LNCAP (cell line): ENCODE results near the gene MICALL2.

Experiments used
- TF ChIP-seq, protein P1 (sequence below): fragments of 450-650 bp; IDR thresholded peaks from 2 replicates; pipeline ENCODE4 v1.5.1; 2017; ENCODE audit warnings: mild to moderate bottlenecking

The MICALL2 gene

DNA sequence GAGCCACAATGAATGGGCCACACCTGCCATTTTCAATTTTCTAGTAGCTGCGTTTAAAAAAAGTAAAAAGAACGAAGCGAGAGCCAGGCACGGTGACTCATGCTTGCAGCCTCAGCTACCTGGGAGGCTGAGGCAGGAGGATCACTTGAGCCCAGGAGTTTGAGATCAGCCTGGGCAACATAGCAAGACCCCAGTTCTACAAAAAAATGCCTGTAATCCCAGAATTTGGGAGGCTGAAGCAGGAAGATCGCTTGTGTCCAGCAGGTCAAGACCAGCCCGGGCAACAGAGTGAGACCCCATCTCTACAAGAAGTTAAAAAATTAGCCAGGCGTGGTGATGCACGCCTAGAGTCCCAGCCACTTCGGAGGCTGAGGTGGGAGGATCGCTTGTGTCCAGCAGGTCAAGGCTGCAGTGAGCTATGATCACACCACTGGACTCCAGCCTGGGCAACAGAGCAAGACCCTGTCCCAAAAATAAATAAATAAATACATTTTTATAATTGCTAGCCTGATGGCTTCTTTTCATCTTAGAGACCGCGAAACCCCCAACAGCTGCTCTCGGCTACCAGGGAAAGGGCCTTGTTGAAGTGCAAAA is 32.1 kb downstream of the MICALL2 start:
- TF ChIP-seq, protein P1, sequence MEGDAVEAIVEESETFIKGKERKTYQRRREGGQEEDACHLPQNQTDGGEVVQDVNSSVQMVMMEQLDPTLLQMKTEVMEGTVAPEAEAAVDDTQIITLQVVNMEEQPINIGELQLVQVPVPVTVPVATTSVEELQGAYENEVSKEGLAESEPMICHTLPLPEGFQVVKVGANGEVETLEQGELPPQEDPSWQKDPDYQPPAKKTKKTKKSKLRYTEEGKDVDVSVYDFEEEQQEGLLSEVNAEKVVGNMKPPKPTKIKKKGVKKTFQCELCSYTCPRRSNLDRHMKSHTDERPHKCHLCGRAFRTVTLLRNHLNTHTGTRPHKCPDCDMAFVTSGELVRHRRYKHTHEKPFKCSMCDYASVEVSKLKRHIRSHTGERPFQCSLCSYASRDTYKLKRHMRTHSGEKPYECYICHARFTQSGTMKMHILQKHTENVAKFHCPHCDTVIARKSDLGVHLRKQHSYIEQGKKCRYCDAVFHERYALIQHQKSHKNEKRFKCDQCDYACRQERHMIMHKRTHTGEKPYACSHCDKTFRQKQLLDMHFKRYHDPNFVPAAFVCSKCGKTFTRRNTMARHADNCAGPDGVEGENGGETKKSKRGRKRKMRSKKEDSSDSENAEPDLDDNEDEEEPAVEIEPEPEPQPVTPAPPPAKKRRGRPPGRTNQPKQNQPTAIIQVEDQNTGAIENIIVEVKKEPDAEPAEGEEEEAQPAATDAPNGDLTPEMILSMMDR = no peak

DNA sequence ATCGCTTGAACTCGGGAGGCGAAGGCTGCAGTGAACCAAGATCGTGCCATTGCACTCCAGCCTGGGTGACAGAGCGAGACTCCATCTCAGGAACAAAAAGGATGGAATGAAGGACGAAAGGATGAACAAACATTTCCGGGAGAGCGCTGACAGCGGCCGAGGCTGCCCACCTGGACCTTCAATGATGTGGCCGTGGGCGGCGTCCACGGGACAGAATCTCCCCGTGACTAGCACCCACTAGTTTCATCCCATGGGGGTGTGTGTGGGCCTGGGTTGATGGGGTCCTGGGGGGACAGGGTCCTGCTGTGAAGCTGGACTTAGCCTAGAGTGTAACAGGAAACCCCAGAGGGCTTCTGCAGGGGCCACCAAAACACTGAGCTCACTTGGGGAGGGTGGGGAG is 32.8 kb downstream of the MICALL2 start:
- TF ChIP-seq, protein P1 = no peak

DNA sequence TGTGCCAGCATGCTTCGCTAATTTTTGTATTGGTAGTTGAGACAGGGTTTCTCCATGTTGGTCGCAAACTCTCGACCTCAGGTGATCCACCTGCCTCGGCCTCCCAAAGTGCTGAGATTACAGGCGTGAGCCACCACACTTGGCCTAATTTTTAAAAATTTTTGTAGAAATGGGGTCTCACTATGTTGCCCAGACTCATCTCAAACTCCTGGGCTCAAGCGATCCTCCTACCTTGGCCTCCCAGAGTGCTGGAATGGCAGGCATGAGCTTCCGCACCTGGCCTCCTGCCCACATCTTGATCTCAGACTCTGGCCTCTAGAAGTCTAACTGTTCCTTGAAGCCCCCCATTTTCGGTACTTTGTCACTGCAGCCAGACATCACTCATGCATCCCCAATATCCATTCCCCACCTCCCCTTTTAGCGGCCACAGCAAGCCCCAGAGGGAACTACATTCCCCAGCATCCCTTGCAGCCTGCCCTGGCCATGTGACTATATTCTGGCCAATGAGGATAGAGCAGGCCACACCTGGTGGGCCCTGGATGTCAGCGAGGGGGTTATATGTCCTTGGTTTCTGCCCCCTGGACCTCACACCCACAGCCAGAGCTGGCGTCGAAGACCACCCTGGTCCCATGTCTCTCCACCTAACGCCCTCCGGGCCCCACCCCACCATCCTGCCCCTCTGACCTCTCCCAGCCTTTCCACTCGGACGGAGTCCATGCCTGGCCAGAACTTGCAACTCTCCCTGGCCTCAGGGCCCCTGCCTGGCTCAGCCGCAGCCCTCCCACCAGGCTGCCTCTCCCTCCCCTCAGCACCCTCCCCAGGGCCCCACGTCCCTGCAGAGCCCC is 33.8 kb downstream of the MICALL2 start:
- TF ChIP-seq, protein P1 = no peak

DNA sequence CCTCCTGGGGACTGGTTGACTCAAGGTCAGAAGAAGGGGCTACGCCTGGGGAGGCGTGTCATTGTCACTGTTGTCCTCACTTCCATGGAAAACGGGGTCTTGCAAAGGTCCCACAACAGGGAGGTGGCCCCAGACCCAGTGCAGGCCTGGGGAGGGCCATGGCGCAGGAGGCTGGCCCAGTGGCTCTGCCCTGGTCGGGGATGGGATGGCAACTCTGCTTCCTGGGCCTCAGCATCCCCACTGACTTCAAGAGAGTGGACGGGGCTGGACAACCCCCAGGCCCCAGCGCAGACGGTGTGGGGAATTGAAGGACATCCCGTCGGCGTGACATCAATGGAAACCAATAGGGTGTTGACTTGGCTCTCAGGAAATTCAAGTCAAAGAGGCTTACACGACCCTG is 35.2 kb downstream of the MICALL2 start:
- TF ChIP-seq, protein P1 = no peak

DNA sequence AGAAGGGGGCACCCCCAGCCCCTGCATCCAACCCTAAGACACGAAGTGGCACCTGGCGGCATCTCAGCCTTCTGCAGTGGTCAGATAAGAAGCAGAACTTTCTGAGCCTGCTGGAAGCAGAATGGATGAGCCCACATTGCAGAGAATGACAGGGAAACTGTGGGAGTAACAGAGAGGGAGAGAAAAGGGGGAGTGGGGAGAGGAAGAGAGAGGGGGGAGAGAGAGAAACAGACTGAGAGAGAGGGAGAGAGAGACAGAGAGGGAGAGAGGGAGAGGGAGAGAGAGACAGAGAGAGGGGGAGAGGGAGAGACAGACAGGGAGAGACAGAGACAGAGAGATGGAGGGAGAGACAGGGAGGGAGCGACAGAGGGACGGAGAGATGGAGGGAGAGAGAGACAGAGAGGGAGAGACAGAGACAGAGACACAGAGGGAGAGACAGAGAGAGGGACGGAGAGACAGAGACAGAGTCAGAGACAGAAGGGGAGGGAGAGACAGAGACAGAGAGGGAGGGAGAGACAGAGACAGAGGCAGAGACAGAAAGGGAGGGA is 35.9 kb downstream of the MICALL2 start:
- TF ChIP-seq, protein P1 = no peak

DNA sequence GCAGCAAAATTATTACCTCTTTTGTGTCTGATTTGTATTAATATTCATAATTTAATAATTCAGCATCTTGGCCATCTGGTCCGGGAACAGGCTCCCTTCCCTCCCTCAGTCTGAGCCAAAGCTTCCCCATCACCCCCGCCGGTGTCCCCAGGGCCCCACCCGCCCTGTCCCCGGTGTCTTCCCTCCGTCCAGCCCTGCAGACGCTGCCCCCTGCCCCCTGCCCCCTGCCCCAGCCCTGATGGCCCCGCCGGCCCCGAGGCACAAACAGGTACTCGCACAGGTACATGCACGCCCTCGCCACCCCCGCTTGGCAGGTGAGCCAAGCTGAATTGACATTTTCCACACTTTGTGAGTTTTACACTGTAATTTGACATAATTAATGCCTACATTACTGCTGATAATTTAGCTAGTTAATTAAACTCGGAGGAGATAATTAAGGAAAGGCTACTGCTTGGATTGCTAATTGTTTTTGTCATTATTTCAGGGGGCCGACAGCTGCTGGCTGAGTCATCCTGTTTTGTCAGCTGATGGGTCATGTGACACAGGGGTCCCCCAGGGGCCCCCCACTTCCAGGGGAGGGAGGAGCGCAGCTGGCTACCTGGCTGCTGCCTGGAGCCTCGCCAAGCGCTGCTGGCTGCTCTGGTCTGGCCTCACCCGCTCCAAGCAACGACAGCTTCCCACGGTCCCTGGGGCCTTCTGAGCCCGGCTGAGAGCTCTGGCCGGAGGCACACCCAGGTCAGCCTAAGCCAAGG is 36.6 kb downstream of the MICALL2 start:
- TF ChIP-seq, protein P1 = no peak

DNA sequence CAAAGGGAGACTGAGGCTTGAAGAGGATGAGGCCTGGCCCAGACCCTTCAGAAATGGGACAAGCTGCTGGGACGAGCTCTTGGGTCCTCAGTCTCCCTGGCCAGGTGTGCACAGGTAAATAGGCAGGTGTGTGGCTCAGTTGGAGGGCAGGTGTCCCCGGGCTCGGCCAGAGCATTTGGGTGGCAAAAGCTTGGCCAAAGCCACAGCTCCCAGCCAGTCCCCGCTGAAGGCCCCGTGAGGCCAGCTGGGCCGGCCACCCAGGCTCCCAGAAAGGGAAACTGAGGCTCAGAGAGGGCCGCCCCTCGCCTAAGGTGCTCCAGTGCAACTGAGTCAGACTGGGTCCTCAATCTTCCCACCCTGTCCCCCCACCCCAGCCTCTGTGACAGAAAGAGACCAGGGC is 37.3 kb downstream of the MICALL2 start:
- TF ChIP-seq, protein P1 = no peak
